ENCODE results near the gene ADCY7. TPM values are rescaled to one million over a fixed set of nuclear protein-coding genes. Genes with fewer than 3 reads are reported as not detected.
"Not testable (repeated sequence)": the region's sequence is repeated elsewhere in the genome, so short reads cannot be mapped to it uniquely, and the experiment has no call there.

ADCY7 gene
- total RNA-seq (2014; rRNA removed; shearing (Covaris generic)), result 26.2 and 27.1 TPM in 2 replicates

- peak; percentile 88 to 91 for DNase-seq
- peak within 1 kb of the TSS; percentile 61 for H3K4me3 ChIP-seq
- no peaks in the 10 kb centered on the region for H3K9me3 ChIP-seq (replicated peaks)
- no peaks in the 10 kb centered on the region for H3K27me3 ChIP-seq
- H3K36me3 ChIP-seq, result no peaks in the 10 kb centered on the region
- H3K4me1 ChIP-seq, result peaks cover 39% of the 10 kb centered on the region
- peak within 1 kb of the TSS; percentile 93 for H3K27ac ChIP-seq
Observed at GRCh38 chr16:50266337-50267091, at the start of gene ADCY7. Gene ADCY7, plus strand, starts transcription at chr16:50266551. Its CDS starts 21,629 bp downstream, at chr16:50288180.

GRCh38 chr16:50219402-50219975 is 46.9 kb upstream of the ADCY7 start:
- Histone ChIP-seq H3K27ac (no peak overlapping the region), H3K36me3 (peaks cover 2% of the 10 kb centered on the region; the same call in 1 of the 2 replicates), H3K27me3 (no peaks in the 10 kb centered on the region), H3K4me1 (no peaks in the 10 kb centered on the region), H3K4me3 (no peak overlapping the region), H3K9me3 (replicated peaks) (no peaks in the 10 kb centered on the region)
- DNase-seq, result no peak

- DNase-seq, result no peak
- Histone ChIP-seq H3K9me3 (replicated peaks) (no peaks in the 10 kb centered on the region), H3K36me3 (peaks cover 17% of the 10 kb centered on the region), H3K27ac (no peak overlapping the region), H3K4me3 (no peak overlapping the region), H3K27me3 (no peaks in the 10 kb centered on the region), H3K4me1 (no peaks in the 10 kb centered on the region)
Observed at GRCh38 chr16:50224286-50224685, 42.1 kb upstream of the ADCY7 start.

- no peaks in the 10 kb centered on the region for H3K4me1 ChIP-seq
- no peak for DNase-seq
- H3K27ac ChIP-seq, result no peak overlapping the region
- H3K4me3 ChIP-seq, result no peak overlapping the region
- no peaks in the 10 kb centered on the region for H3K27me3 ChIP-seq
- peaks cover 17% of the 10 kb centered on the region for H3K36me3 ChIP-seq
- H3K9me3 ChIP-seq (replicated peaks), result no peaks in the 10 kb centered on the region
Observed at GRCh38 chr16:50227120-50227519, 39.2 kb upstream of the ADCY7 start.

GRCh38 chr16:50227665-50228064 is 38.7 kb upstream of the ADCY7 start:
- no peaks in the 10 kb centered on the region for H3K4me1 ChIP-seq
- peaks cover 18% of the 10 kb centered on the region for H3K36me3 ChIP-seq
- H3K27ac ChIP-seq, result no peak overlapping the region
- no peak overlapping the region for H3K4me3 ChIP-seq
- no peak for DNase-seq
- no peaks in the 10 kb centered on the region for H3K9me3 ChIP-seq (replicated peaks)
- no peaks in the 10 kb centered on the region for H3K27me3 ChIP-seq

- no peak for DNase-seq
- no peak overlapping the region for H3K27ac ChIP-seq
- H3K9me3 ChIP-seq (replicated peaks), result no peaks in the 10 kb centered on the region
- H3K27me3 ChIP-seq, result no peaks in the 10 kb centered on the region
- no peaks in the 10 kb centered on the region for H3K4me1 ChIP-seq
- no peak overlapping the region for H3K4me3 ChIP-seq
- peaks cover 19% of the 10 kb centered on the region for H3K36me3 ChIP-seq
Observed at GRCh38 chr16:50228364-50228868, 37.9 kb upstream of the ADCY7 start.

- no peaks in the 10 kb centered on the region for H3K27me3 ChIP-seq
- H3K9me3 ChIP-seq (replicated peaks), result no peaks in the 10 kb centered on the region
- no peaks in the 10 kb centered on the region for H3K4me1 ChIP-seq
- no peak overlapping the region for H3K27ac ChIP-seq
- DNase-seq, result no peak
- no peak overlapping the region for H3K4me3 ChIP-seq
- peaks cover 19% of the 10 kb centered on the region for H3K36me3 ChIP-seq
Observed at GRCh38 chr16:50229149-50229726, 37.1 kb upstream of the ADCY7 start.

GRCh38 chr16:50234771-50235556 is 31.4 kb upstream of the ADCY7 start:
- DNase-seq, result no peak
- no peaks in the 10 kb centered on the region for H3K4me1 ChIP-seq
- H3K36me3 ChIP-seq, result 0 out of 2 replicates have a peak, but pooled peaks cover 2% of the 10 kb centered on the region
- H3K9me3 ChIP-seq (replicated peaks), result no peaks in the 10 kb centered on the region
- no peak overlapping the region for H3K27ac ChIP-seq
- no peaks in the 10 kb centered on the region for H3K27me3 ChIP-seq
- H3K4me3 ChIP-seq, result no peak overlapping the region

- H3K27me3 ChIP-seq, result no peaks in the 10 kb centered on the region
- no peaks in the 10 kb centered on the region for H3K4me1 ChIP-seq
- no peak overlapping the region for H3K27ac ChIP-seq
- H3K36me3 ChIP-seq, result 0 out of 2 replicates have a peak, but pooled peaks cover 2% of the 10 kb centered on the region
- H3K4me3 ChIP-seq, result no peak overlapping the region
- no peak for DNase-seq
- H3K9me3 ChIP-seq (replicated peaks), result no peaks in the 10 kb centered on the region
Observed at GRCh38 chr16:50235581-50235980, 30.8 kb upstream of the ADCY7 start.

- Histone ChIP-seq H3K9me3 (replicated peaks) (no peaks in the 10 kb centered on the region), H3K4me1 (no peaks in the 10 kb centered on the region), H3K36me3 (no peaks in the 10 kb centered on the region), H3K27me3 (no peaks in the 10 kb centered on the region), H3K4me3 (no peak overlapping the region), H3K27ac (no peak overlapping the region)
- DNase-seq, result no peak
Observed at GRCh38 chr16:50238314-50238713, 28.0 kb upstream of the ADCY7 start.

- Histone ChIP-seq H3K4me3 (no peak overlapping the region), H3K27me3 (no peaks in the 10 kb centered on the region), H3K27ac (no peak overlapping the region), H3K4me1 (no peaks in the 10 kb centered on the region), H3K36me3 (no peaks in the 10 kb centered on the region), H3K9me3 (replicated peaks) (no peaks in the 10 kb centered on the region)
- DNase-seq, result no peak
Observed at GRCh38 chr16:50238868-50239301, 27.5 kb upstream of the ADCY7 start.

GRCh38 chr16:50243024-50243423 is 23.3 kb upstream of the ADCY7 start:
- not testable (repeated sequence) for H3K27ac ChIP-seq, H3K4me1 ChIP-seq

GRCh38 chr16:50244140-50244503 is 22.2 kb upstream of the ADCY7 start:
- Histone ChIP-seq H3K9me3 (replicated peaks) (no peaks in the 10 kb centered on the region), H3K4me3 (no peak overlapping the region), H3K27me3 (peaks cover 6% of the 10 kb centered on the region; the same call in 1 of the 2 replicates), H3K36me3 (no peaks in the 10 kb centered on the region), H3K4me1 (peaks cover 10% of the 10 kb centered on the region; the same call in 1 of the 2 replicates), H3K27ac (no peak overlapping the region)
- no peak for DNase-seq

More at GRCh38 chr16:50243024-50243423, 23.3 kb upstream of the ADCY7 start:
- not testable (repeated sequence) for H3K9me3 ChIP-seq (replicated peaks); H3K27me3 ChIP-seq; DNase-seq; H3K4me3 ChIP-seq; H3K36me3 ChIP-seq

All from SJCRH30 (cell line).